Esophagus squamous epithelium (tissue), 5 donors: ENCODE measurements around the gene M6PR. TPM values are rescaled to one million over a fixed set of nuclear protein-coding genes. Genes with fewer than 3 reads are reported as not detected.

Source experiments
- DNase-seq: peaks from one replicate; lab custom pipeline; 2025; lab: John Stamatoyannopoulos, UW
- H3K27ac ChIP-seq, 4 donors: fragments of 200-600 bp; sonication (generic); one replicate each; pipeline ENCODE4 v1.5.1; 2016 to 2019; ENCODE audit warnings: mild to moderate bottlenecking in 1 of 4
- H3K27me3 ChIP-seq, 4 donors: fragments of 200-600 bp; sonication (generic); 1 replicate in 3 of 4; 2 replicates in 1 of 4; pipeline versions ENCODE4 v1.5.1 to v1.6.0; 2017 to 2021; ENCODE audit warnings: antibody characterized with exemption in 1 of 4
- H3K36me3 ChIP-seq, 3 donors: fragments of 200-600 bp; sonication (generic); one replicate each; pipeline ENCODE4 v1.5.1; 2016 to 2019
- H3K4me1 ChIP-seq, 3 donors: fragments of 200-600 bp; sonication (generic); one replicate each; pipeline ENCODE4 v1.5.1; 2017 to 2019
- H3K4me3 ChIP-seq, 4 donors: fragments of 200-600 bp; sonication (generic); 1 replicate in 3 of 4; 2 replicates in 1 of 4; pipeline ENCODE4 v1.5.1; 2016 to 2019; ENCODE audit warnings: mild to moderate bottlenecking in 2 of 4, moderate library complexity in 1 of 4
- H3K9me3 ChIP-seq, 3 donors: fragments of 200-600 bp; sonication (generic); one replicate each; pipeline ENCODE4 v1.5.1; 2016 to 2019
- POLR2A ChIP-seq, 4 donors: fragments of 450-650 bp; IDR thresholded peaks; one replicate each; pipeline ENCODE4 v1.6.1; 2017; ENCODE audit warnings: antibody characterized with exemption in 4 of 4, mild to moderate bottlenecking in 4 of 4, moderate library complexity in 3 of 4
- WGBS, 2 donors: methylation state at CpG; one replicate each; pipeline ENCODE4 v1.1.5; 2018; 5-methylcytosine and 5-hydroxymethylcytosine counted together
- intact Hi-C: fragments of 100-400 bp; cut with DNase I; formaldehyde crosslinking; loops from one replicate; pipeline ENCODE4 v1.15.0; 2022
- total RNA-seq, 4 donors: library from RNA; depleted of rRNA; stranded (reverse); fragments of >200 nt; gene quantifications; one replicate each; pipeline ENCODE4 v1.1.0, GENCODE V29; 2016
- TF ChIP-seq, protein P1 (sequence below), 6 experiments: fragments of 450-650 bp in 4 of 6; fragments of 200-600 bp in 2 of 6; sonication (generic) in 2 of 6; IDR thresholded peaks; one replicate each; pipeline ENCODE4 v1.5.1; 2016 to 2019; ENCODE audit warnings: antibody characterized with exemption in 6 of 6, mild to moderate bottlenecking in 4 of 6, moderate library complexity in 4 of 6
- donor health status: DM: yes; HTN: yes; CAD: no.

M6PR gene
- total RNA-seq, 4 donors from 2014 or later = 60.1 to 120 (median 108) TPM

DNA sequence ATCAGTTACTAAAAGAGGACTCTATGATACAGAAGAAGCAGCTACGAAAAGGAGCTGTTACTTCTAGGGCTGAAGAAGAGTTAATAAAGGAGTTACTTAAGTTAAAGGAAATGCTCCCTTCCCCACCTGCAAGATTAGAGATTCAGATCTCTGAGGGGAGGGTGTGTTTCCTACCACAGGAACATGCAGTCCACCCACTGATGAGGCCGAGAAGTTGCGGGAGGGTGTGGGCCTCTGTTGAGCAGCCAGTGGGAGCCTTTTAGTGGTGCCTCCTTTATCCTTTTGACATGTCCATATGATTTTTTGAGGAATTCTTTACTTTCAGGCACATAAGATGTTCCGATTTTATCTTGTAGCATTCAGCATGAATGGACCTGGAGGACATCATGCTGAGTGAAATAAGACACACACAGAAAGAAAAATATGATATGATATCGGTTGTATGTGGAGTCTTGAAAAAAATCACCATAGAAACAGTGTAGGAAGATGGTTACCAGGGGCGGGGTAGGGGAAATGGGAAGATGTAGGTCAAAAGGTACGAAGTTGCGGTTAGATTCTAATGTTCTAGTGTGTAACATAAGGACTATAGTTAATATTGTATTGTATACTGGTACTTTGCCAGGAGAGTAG lies 4.4 kb upstream of the M6PR start:
- intact Hi-C loops = loop anchor here (10.0 kb wide), 1 partner anchor 81 kb away; no protein-coding TSS in a partner anchor
- DNase-seq = no peak
- Histone ChIP-seq H3K4me1 (peaks cover 0 to 16% (median 3%) of the 10 kb centered on the region in 3 donors), H3K4me3 (no peak overlapping the region), H3K9me3 (no peaks in the 10 kb centered on the region), H3K27ac (no peak overlapping the region), H3K27me3 (no peaks in the 10 kb centered on the region), H3K36me3 (no peaks in the 10 kb centered on the region)
- WGBS, 2 donors = 75 to 92% methylated on average over 8 of the region's 8 CpGs
- TF ChIP-seq, protein P1, sequence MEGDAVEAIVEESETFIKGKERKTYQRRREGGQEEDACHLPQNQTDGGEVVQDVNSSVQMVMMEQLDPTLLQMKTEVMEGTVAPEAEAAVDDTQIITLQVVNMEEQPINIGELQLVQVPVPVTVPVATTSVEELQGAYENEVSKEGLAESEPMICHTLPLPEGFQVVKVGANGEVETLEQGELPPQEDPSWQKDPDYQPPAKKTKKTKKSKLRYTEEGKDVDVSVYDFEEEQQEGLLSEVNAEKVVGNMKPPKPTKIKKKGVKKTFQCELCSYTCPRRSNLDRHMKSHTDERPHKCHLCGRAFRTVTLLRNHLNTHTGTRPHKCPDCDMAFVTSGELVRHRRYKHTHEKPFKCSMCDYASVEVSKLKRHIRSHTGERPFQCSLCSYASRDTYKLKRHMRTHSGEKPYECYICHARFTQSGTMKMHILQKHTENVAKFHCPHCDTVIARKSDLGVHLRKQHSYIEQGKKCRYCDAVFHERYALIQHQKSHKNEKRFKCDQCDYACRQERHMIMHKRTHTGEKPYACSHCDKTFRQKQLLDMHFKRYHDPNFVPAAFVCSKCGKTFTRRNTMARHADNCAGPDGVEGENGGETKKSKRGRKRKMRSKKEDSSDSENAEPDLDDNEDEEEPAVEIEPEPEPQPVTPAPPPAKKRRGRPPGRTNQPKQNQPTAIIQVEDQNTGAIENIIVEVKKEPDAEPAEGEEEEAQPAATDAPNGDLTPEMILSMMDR (IDR thresholded peaks at IDR 0.05) = no peak
- TF ChIP-seq POLR2A (IDR thresholded peaks at IDR 0.05) = no peak

DNA sequence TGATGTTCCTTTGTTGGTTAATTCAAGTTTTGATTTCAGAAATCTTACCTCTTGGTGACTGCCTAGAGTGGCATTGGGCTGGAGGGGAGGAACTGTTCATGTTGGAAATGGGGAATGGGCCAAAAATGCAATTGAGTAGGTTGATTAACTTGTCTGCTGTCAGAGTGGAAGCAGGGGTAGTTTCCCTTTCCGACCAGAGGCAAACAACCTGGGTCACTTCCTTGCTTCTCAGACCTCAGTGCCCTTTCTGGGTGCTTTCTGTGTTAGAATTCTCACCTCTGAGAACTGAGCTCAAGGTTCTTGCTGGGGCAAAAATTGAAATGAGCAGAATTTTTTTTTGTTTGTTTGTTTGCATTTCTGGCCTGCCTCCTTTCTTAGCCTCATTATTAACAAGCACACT lies 2.3 kb upstream of the M6PR start:
- 38 to 87% methylated on average over 1 of the region's 1 CpG for WGBS, 2 donors
- DNase-seq = no peak
- TF ChIP-seq, protein P1 (IDR thresholded peaks at IDR 0.05) = no peak
- no peak for TF ChIP-seq POLR2A (IDR thresholded peaks at IDR 0.05)
- Histone ChIP-seq H3K27ac (peak overlapping the region in 1 of 4 donors; percentile 97), H3K4me3 (no peak overlapping the region), H3K36me3 (no peaks in the 10 kb centered on the region), H3K27me3 (no peaks in the 10 kb centered on the region), H3K9me3 (no peaks in the 10 kb centered on the region), H3K4me1 (peaks cover 4 to 38% (median 20%) of the 10 kb centered on the region in 3 donors)
- intact Hi-C loops = loop anchor here (10.0 kb wide), 1 partner anchor 83 kb away; no protein-coding TSS in a partner anchor

DNA sequence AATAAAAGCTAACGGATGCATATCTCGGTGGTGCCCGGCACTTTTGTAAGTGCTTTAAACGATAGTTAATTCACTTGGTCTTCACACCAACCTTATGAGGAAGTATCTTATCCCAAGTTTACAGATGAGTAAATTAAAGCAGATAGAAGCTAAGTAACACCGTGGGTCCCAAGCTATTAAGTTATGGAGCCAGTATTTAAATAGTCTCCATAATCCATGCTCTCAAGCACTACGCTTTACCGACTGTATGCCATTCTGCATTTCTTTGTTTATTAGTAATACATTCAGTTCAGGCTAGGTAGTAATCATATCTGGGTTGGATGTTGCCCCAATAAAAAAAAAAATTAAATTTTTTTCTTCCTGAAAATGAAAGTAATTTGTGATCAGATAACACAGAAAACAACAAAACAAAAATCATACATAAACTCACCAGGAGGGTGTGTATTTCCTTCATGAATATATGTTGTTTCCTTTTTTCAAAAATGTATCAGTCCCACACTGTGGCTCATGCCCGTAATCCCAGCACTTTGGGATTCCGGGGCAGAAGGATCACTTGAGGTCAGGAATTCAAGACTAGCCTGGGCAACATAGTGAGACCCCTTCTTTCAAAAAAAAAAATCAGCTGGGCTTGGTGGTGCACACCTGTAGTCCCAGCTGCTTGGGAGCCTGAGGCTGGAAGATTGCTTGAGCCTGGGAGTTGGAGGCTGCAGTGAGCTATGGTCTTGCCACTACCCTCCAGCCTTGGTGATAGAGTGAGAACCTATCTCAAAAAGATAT lies 1.4 kb upstream of the M6PR start:
- 10 to 12% methylated on average over 9 of the region's 9 CpGs for WGBS, 2 donors
- DNase-seq = no peak
- peak overlapping the region; percentile 69 to 97 (median 82) for H3K4me3 ChIP-seq
- H3K9me3 ChIP-seq = no peaks in the 10 kb centered on the region
- TF ChIP-seq, protein P1 (IDR thresholded peaks at IDR 0.05) = peak in 3 of 6 experiments; percentile 8 to 18 (median 11)
- TF ChIP-seq POLR2A (IDR thresholded peaks at IDR 0.05) = no peak
- no peaks in the 10 kb centered on the region for H3K27me3 ChIP-seq
- H3K4me1 ChIP-seq = peaks cover 4 to 38% (median 20%) of the 10 kb centered on the region in 3 donors
- intact Hi-C loops = loop anchor here (10.0 kb wide), 1 partner anchor 84 kb away; no protein-coding TSS in a partner anchor
- H3K27ac ChIP-seq = peak overlapping the region; percentile 94 to 99 (median 96)
- H3K36me3 ChIP-seq = peaks cover 0 to 6% (median 0%) of the 10 kb centered on the region in 3 donors

DNA sequence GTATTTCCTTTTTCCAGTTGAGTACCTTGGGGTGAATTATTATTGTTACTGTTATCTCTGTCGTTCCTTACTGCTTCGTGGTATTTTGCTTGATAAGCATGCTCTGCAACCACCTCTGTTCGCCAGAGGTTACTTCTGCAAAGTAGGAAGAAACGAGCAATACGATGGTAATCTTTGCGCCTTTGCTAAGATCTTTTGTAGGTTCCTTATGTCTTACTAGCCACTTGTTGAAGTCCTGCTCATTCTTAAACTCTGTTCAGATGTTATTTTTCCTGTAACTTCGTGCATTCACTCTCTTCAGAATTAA lies 729 bp upstream of the M6PR start:
- 0 to 1% methylated on average over 7 of the region's 7 CpGs for WGBS, 2 donors
- Histone ChIP-seq H3K27ac (peak overlapping the region; percentile 94 to 99 (median 96)), H3K27me3 (no peaks in the 10 kb centered on the region), H3K4me1 (peaks cover 4 to 38% (median 20%) of the 10 kb centered on the region in 3 donors), H3K9me3 (no peaks in the 10 kb centered on the region), H3K4me3 (peak overlapping the region; percentile 69 to 97 (median 82)), H3K36me3 (peaks cover 2 to 13% (median 5%) of the 10 kb centered on the region in 3 donors)
- intact Hi-C loops = loop anchor here (10.0 kb wide), 1 partner anchor 85 kb away; no protein-coding TSS in a partner anchor
- no peak for DNase-seq
- TF ChIP-seq, protein P1 (IDR thresholded peaks at IDR 0.05) = no peak
- TF ChIP-seq POLR2A (IDR thresholded peaks at IDR 0.05) = no peak
